ENCODE measurements around the gene RALA.

GRCh38 chr7:39644170-39644569 is 20.8 kb downstream of the RALA start:
- TF ChIP-seq CTCF (IDR thresholded peaks at IDR 0.05; ENCODE audit: low read length) (no peak), EZH2 (IDR thresholded peaks at IDR 0.05; ENCODE audit: borderline replicate concordance, low read length) (no peak)
